Measurements from ENCODE around the gene RPS4Y2.

Gene RPS4Y2

DNA sequence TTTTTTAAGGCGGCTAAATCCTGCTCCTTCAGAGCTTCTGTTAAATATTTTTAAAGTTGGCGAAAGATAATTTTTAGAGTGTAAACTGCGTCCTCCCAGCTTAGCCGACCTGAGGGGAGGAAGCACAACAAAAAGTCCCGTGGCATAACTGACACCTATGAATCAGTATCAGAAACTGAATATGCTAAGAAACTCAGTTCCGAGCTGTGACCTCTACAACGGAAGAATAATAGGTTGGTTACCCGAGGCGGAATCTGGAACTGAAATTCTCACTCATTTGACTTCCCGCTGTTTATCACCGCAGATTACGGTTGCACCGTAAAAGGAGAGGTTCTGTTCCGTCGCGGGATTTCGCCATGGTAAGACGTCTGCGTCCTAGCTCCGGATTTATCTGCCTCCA, at the start of gene RPS4Y2:
Gene RPS4Y2 (plus strand): TSS at position 301 of the 400 bp plus-strand sequence. CDS start 56 bp downstream, at position 357.
- no peak for DNase-seq

DNA sequence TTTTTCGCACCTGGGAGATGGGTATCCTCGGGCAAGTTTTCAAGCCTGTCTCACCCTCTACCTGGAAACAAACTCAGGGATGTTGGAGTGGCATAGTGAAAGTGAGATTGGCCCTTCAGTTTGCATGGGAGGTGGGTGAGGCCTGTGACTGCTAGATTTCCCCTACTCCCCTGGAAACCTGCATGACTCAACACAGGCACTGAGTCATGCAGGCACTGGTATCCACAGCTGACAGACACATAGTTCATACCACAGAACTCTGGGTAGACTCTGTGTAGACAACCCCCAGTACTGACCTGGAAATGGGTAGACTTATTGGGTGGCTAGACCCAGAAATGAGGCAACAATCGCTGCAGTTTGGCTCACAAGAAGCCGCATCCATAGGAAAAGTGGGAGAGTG, 41.5 kb upstream of the RPS4Y2 start:
- no peak for DNase-seq

DNA sequence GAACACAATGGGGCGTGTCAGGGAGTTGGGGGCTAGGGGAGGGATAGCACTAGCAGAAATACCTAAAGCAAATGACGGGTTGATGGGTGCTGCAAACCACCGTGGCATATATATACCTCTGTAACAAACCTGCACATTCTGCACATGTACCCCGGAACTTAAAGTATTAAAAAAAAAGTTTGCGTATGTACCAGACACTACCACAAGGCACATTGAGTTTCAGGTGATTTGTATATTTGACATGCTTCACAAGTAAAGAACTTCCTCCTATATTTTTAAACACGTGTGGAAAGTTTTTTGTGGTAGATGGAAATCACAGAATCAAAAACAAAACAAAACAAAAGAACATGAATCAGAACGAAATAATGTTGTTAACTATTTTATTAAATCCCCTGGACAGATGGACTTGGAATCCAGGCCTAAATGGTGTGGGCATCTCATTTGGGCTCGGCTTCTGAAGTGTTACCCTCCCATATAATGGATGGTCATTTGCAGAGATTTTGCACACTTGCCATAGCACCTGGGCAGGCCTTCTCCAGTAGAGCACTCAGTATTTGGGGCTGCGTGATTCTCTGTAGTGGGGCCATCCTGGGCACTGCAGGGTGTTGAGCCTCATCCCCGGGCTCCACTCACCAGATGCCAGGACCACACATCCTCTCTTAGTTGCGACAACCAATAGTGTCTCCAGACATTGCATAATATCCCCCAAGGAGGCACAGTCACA, 29.6 kb upstream of the RPS4Y2 start:
- no peak for DNase-seq

DNA sequence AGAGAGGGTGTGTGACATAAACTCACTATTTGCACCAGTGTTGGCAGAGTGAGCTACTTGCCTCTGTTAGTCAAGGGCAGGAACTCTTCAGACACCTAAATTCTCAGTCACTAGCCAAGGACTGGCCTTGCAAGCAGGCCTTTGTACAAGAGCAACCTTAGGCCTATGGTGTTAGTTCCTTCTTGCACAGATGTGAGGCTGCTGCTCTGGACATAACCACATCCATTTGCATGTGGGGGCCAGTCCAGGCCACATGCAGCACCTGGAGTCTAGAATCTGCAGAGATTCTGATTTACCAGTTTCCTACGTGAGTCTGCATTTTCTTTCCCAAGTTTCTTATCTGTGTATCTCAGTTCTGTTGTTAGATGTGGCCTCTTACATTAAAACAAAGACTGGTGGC, 20.7 kb upstream of the RPS4Y2 start:
- DNase-seq = no peak

DNA sequence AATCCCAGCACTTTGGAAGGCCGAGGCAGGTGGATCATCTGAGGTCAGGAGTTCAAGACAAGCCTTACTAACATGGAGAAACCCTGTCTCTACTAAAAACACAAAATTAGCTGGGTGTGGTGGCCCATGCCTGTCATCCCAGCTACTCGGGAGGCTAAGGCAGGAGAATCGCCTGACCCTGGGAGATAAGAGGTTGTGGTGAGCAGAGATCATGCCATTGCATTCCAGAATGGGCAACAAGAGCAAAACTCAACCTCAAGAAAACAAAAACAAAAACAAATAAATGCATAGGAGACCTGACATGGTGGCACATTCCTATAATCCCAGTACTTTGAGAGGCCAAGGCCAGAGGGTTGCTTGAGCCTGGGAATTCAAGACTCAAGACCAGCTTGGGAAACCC, 16.1 kb upstream of the RPS4Y2 start:
- no peak for DNase-seq

DNA sequence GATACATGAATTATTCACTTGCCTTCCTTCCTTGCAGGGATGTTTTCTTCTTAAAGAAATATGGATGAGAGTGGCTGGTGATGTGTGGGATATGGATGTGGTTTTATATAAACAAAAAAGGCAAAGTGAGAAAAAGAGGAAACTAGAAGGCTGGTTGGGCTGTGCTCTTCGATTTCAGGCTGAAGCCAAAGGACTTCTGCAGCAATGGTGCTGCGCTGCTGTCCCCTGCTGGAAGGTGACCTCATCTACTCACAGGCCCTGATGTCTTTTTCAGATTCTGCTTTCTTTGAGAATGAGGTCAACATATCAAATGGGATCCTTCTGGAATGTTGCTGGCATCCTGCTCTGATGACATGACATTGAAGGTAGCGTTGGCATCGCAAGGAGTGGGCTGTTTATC, 15.3 kb upstream of the RPS4Y2 start:
- DNase-seq = no peak

DNA sequence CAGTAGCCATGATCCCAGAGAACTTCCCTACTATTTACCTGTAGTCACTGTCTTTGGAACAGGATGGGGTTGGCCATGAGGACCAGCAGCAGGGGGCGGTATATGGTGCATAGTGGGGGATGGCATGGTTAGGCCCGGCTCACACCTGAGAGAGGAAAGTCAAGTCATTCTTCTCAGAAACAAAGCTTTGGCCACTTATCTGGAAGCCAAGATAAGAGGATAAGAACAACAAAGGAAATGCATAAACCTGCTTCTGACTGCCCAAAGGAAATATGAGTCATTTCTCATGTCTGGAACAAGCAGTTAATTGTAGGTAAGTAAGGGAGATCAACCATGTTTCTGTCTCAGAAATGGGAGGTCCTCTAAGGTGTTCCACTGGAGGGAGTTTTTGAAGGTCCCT, 10.8 kb upstream of the RPS4Y2 start:
- no peak for DNase-seq

DNA sequence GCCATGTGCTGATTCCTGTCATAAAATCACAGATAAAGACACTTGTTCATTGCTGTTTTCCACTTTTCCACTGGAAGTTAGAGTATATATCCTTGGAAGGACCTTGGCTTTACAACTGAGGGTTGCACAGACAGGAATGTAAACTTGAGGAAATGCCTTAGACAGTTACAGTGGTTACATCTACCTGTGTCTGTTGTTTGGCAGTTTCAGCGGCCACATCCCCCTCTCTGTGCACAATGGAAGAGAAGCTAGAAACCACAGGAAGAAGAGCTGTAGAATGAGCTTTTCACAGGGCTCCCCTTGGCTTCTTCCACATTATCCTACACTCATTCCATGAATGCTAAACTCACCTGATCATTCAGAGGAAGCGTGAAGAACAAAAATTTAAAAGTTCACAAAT, 9.0 kb upstream of the RPS4Y2 start:
- DNase-seq = no peak

DNA sequence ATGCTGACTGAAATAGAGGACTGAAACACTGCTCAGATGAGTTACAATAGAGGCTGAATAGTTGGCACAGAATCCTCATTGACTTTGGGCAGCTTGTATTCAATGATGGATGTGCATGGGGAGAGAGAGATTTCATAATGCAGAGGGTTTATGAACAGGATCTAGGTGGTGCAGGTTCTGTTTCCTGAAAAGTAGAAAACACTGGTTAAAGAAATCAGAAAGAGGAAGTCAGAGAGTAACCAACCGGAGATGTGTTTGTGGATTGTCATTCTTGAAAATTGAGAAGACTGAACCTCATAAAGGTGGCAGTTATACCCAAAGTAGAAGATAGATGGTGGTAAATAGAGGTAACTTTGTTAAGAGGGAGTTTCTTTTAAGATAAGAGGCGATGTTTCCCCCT, 8.0 kb downstream of the RPS4Y2 start:
- no peak for DNase-seq

DNA sequence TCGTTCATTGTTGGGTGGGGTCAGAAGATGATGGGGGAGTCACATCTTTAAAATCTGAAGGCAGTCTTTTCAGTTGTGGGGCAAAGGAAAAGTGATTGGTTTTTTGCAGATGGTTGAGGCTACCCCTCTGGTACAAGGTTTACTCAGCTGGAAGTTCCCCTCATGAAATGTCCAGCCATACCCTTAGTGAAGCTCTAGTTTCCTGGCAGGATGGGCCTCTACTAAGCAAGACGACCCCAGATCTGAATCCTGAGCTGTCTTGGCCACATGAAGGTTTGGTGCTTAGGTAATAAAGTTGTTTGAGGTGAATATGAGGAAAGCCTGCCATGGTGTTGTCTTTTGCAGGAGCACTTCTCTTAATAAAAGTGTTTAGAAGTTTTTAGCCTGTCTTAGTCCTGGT, 9.2 kb downstream of the RPS4Y2 start:
- no peak for DNase-seq

DNA sequence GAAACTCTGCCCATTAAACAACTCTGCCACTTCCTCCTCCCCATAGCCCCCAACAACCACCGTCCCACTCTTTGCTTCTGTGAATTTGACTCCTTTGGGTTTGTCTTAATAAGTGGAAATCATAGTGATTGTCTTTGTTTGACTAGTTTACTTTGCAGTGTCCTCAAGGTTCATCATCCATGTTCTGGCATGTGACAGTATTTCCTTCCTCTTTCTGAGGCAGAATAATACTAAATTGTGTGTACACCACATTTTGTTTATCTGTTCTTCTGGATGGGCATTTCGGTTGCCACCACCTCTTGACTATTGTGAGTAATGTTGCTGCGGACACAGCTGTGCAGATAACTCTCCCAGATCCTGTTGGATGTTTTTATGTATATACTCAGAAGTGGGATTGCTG, 14.8 kb downstream of the RPS4Y2 start:
- no peak for DNase-seq

DNA sequence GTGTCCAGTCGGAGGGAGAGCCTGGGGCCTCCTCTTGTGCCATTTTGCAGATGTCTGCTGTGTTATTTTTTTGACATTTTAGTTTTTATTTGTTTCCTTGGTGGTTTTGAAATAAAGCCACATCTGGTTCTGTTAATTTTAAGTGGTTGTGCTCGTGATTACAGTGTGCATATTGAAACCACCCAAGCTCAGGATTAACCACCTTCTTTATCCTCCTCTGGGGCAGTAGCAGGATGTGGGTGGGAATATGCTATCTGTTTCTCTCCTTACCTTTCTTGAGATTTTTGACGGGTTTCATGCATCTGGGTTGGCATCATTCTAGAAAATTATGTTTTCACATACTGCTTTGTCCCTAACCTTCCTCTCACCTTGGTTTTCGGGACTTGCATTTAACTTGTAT, 20.2 kb downstream of the RPS4Y2 start:
- DNase-seq = no peak

DNA sequence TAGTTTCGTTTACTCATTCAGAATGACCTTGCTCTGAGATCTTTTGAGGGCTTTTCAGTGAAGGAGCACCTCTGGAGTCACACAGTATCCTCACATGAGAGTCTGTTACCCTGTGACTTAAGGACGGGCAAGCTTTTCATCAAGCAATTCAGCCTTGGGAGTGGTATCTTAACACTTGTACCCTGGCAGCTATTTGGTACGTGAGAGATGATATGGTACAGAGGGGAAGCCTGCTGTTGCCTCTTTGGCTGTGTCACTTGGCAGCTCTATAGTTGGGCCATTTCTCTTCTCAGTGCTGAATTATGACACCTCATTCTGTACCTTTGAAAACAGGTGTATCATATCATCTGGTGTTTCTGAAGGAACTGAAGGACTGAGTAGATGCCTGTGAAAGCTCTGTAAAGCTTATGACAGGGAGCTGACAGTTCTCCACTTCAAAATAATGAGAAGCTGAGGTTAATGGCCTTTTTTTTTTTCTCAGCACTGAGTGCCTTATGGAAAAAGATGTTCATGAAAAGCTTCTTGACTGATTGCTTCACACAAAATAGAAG, 24.3 kb downstream of the RPS4Y2 start:
- no peak for DNase-seq

DNA sequence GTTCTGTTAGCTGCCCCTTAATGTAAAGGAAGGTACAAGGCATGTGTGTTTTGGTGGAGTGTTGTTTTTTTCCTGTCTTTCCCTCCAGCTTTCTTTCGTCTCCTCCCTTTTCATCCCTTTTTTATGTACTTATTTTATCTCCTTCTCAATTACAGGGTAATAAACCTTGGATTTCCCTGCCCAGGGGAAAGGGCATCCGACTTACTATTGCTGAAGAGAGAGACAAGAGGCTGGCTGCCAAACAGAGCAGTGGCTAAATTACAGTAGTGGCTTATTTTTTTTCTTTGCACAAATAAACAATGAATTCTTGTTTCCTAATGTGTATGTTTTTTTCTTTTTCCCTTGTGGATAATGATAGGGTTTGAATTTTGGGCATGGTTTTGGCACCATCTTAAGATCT, 24.9 kb downstream of the RPS4Y2 start:
- DNase-seq = no peak

DNA sequence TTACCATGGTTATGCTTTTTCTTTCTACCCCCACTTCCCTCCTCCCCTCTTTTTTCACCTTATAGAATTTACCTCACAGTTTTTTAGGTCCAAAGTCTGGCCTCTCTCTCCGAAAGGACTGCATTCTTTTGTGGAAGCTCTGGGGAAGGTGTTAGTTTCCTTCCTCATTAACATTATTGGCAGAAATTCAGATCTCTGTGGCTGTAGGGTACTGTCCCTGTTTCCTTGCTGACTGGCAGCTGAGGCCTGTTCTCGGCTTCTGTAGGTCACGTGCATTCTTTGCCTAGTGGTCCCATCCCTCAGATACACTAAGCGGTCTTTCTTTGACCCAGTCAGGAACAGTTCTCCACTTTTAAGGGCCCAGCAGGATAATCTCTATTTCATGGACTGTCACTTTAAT, 25.5 kb downstream of the RPS4Y2 start:
- no peak for DNase-seq

DNA sequence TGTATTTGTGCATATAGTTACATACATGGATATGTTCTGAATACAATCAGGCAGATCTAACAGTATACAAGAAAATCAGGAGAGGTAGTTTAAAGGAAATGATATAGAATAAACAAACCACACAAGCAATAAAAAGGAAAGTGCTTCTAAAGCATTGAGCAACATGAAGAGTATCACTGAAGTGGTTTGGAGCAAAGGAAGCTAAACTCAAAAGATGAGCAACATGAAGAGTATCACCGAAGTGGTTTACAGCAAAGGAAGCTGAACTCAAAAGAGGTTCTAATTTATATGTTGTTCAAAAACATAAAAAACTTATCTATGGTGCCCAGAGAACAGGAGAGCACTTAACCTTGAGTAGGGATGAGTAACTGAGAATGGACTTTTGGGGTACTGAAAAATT, 29.1 kb downstream of the RPS4Y2 start:
- DNase-seq = no peak

DNA sequence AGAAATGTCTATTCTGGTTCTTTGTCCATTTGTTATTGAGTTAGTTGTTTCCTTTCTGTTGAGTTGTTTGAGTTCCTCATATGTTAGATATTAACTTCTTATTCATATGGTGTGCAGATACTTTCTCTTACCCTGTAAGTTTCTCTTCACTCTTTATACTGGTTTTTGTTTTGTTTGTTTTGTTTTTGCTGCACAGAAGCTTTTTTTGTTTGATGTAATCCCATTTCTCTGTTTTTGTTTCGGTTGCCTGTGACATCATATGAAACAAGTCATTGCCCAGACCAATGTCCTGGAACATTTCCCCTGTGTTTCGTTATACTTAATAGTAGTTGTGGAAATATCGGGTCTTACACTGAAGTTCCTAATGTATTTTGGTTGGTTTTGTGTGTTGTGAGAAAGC, 31.2 kb downstream of the RPS4Y2 start:
- no peak for DNase-seq

DNA sequence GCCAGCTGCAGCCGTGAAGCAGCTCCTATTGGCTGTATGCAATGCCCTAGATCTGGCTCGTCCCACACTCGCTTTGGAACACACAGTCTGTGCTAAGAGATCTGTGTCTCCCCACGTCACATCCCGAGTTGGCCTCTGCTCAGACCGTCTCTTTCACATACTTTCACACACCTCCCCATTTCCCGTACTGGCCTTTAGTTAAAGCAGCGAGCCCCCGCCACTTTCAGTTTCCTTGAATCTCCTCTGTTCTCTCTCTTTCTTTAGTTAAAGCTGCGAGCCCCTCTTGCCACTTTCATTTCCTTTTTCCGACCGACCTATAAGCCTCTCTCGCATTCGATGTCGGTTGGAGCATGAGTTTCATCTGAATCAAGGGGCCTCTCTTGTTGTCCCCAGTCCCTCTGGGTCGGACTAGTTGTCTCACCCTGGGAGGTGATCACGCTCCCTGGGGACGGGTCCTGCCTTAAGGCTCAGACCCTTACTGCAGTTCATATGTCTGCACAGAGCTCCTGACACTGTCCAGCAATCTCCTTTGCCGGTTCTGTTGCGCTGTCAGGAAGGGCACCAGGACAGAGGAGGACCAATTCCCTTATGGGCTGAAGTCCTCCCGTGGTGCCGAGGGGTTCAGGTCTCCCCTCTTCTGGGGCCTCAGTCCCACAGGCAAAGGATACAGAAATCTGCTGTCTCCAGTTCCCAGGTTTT, 42.6 kb downstream of the RPS4Y2 start:
- no peak for DNase-seq

DNA sequence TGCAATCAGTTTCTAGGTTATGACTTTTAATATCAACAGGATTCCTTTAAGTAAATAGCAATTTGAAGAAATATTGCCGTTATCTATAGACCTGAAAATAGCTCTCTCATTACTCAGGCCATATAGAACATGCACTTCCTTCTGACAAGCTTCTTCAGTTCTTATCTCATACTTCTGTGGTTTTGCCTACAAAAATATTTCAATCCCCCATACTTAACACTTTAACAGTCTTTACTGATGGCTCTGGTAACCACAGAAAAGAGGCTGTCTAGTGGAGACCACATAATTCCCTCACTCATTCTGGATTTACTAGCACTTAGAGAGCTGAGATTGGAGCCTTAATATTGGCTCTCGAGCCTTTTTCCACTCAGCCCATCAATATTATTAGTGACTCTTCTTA, 46.8 kb downstream of the RPS4Y2 start:
- no peak for DNase-seq

DNA sequence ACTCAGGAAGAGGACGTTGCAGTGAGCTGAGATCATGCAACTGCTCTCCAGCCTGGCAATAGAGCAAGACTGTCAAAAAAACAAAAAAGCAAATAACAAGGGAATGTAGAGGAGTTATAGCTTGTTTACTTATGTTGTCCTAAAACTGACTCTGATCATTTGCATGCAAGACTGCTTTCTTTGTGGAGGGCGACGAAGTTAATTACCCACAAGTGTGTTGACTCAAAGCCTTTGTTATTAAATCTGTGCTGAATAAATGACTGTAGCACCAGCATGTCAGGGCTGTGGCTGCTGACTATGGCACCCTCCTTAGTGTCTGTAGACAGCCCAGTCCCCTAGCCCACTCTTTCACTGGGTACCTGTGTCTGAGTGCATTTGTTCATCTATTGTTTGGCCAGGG, 50.3 kb downstream of the RPS4Y2 start:
- DNase-seq = no peak

DNA sequence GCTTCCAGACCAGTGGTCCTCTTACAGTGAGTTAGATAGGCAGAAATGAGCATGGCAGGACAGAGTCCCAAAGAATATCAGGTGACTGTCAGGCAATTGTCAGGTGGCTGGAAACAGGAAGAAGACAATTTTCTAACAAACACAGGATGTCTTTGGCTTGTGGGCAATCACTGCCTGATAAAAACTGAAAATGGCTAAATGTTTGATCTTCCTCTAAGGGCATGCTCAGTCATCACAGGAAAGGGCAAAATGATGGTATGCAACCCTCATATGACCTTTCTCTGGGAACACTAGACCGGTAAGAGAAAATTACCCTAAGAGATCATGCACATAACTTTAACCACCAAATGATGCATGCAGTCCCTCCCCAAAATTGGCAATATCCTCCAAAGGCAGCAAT, 57.6 kb downstream of the RPS4Y2 start:
- no peak for DNase-seq

DNA sequence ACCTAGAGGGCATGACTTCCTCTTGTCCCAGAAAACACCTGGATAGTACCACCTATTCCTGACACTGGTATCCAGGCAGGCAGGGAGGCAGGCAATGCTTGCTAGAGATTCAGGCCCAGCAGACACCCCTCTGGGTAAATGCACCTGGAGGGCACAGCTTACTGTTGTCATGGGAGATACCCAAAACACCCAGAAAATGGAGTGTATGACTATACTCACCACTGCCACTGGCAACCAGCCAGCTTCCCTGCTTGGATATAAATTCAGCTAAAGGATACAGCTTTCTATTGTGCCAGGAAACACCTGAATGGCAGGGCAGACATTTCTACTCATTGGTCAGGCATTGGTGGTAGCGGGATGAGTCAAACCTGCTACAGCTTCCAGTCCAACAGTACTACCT, 58.9 kb downstream of the RPS4Y2 start:
- DNase-seq = no peak

DNA sequence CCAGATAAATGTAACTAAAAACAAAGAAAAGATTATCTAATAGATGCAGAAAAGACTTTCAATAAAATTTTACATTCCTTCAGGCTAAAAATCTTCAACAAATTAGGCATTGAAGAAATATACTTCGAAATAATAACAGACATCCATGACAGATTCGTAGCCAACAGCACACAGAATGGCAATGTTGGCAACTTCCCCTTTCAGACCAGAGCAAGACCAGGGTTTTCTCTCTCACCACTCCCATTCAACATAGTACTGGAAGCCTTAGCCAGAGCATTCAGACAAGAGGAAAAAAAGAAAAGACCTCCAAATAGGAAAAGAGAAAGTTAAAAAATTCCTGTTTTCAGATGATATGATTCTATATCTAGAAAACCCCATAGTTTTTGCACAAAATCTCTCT, 61.2 kb downstream of the RPS4Y2 start:
- DNase-seq = no peak
